GM18858 (cell line): ENCODE measurements around the gene PDE6G.
"Not testable (repeated sequence)": the region's sequence is repeated elsewhere in the genome, so short reads cannot be mapped to it uniquely, and the experiment has no call there.

Experiments used
- ATAC-seq: cut with Tn5 transposase; IDR thresholded peaks from one replicate; pipeline ENCODE4 v1.9.1; 2021; ENCODE audit not compliant: unreplicated experiment

Gene PDE6G

GRCh38 chr17:81635973-81636504 lies 20.3 kb downstream of the PDE6G start:
- ATAC-seq = no peak

- ATAC-seq = no peak
Observed at GRCh38 chr17:81635431-81635830, 20.9 kb downstream of the PDE6G start.

GRCh38 chr17:81631482-81631881 lies 24.9 kb downstream of the PDE6G start:
- no peak for ATAC-seq

GRCh38 chr17:81630274-81630673 lies 26.1 kb downstream of the PDE6G start:
- ATAC-seq = no peak

GRCh38 chr17:81621494-81622130 lies 34.7 kb downstream of the PDE6G start:
- no peak for ATAC-seq

GRCh38 chr17:81618307-81618706 lies 38.0 kb downstream of the PDE6G start:
- ATAC-seq = not testable (repeated sequence)

- ATAC-seq = no peak
Observed at GRCh38 chr17:81616877-81617276, 39.5 kb downstream of the PDE6G start.

- no peak for ATAC-seq
Observed at GRCh38 chr17:81615401-81615930, 40.9 kb downstream of the PDE6G start.

GRCh38 chr17:81612172-81612970 lies 44.0 kb downstream of the PDE6G start:
- no peak for ATAC-seq

- ATAC-seq = no peak
Observed at GRCh38 chr17:81609541-81610311, 46.6 kb downstream of the PDE6G start.

GRCh38 chr17:81608605-81609004 lies 47.7 kb downstream of the PDE6G start:
- no peak for ATAC-seq

- ATAC-seq = no peak
Observed at GRCh38 chr17:81608082-81608481, 48.3 kb downstream of the PDE6G start.

- no peak for ATAC-seq
Observed at GRCh38 chr17:81607431-81607830, 48.9 kb downstream of the PDE6G start.

- no peak for ATAC-seq
Observed at GRCh38 chr17:81603846-81604610, 52.3 kb downstream of the PDE6G start.

- no peak for ATAC-seq
Observed at GRCh38 chr17:81601525-81602120, 54.7 kb downstream of the PDE6G start.
